Measurements from ENCODE around the gene FIG4. TPM values are rescaled to one million over a fixed set of nuclear protein-coding genes. Genes with fewer than 3 reads are reported as not detected.

The FIG4 gene
- total RNA-seq, 1 experiment from 2014 or later = 23.1 TPM

DNA sequence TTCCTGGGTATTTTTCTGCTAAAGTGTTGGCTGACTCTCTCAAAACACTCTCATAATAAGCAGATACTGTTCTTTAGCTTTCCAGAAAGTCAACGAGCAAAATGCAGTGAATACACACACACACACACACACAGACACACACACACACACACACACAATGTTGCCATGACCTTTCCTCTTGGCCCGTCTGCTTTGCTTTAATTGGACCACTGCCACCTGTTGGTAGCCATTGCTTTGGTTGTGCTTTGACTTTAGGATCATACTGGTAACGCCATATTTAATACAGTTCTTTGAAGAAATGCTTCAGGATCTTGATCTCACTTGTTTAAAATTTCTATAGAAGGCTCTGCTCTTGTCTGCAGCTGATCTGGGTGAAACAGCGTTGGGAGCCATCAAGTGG is 4.4 kb downstream of the FIG4 start:
- Mint-ChIP-seq H3K36me3 (ENCODE audit: insufficient read depth in 1 of 3, low read depth in 3 of 3) (peaks cover 5 to 14% (median 7%) of the 10 kb centered on the region in 3 experiments; a peak in 5 of 7 replicates), H3K4me1 (peaks cover 8 to 10% of the 10 kb centered on the region in 2 experiments), H3K4me3 (no peak overlapping the region), H3K27me3 (ENCODE audit: low read depth) (no peaks in the 10 kb centered on the region), H3K27ac (no peak overlapping the region), H3K9me3 (peaks cover 0 to 3% of the 10 kb centered on the region in 2 experiments; a peak in 2 of 5 replicates)
- DNase-seq = no peak
- Histone ChIP-seq H2AFZ (ENCODE audit: low read length) (no peak overlapping the region), H4K8ac (replicated peaks; ENCODE audit: insufficient read length, low read depth, low read length) (no peak overlapping the region), H3K9ac (ENCODE audit: extremely low read depth, insufficient read length, low read length) (no peak overlapping the region), H3K9me3 (ENCODE audit: control insufficient read depth, low read depth, low read length) (no peaks in the 10 kb centered on the region), H3K56ac (ENCODE audit: insufficient read length, low read depth, low read length) (no peak overlapping the region), H4K5ac (ENCODE audit: insufficient read length, low read depth, low read length) (no peak overlapping the region), H4K91ac (ENCODE audit: insufficient read length, low read depth, low read length) (no peak overlapping the region), H3K79me2 (ENCODE audit: insufficient read depth, low read length) (peaks cover 2% of the 10 kb centered on the region; the same call in 1 of the 2 replicates), H2BK12ac (ENCODE audit: insufficient read length, low read depth, low read length) (no peak overlapping the region), H4K20me1 (ENCODE audit: control insufficient read depth, insufficient read depth, insufficient read length) (no peaks in the 10 kb centered on the region), H2BK20ac (ENCODE audit: low read depth, low read length, poor library complexity, severe bottlenecking) (no peak overlapping the region), H2BK15ac (ENCODE audit: low read depth, low read length) (no peak overlapping the region), H3K4ac (ENCODE audit: low read depth, low read length) (no peak overlapping the region), H2BK5ac (ENCODE audit: insufficient read length, low read length) (no peak overlapping the region), H3K23ac (ENCODE audit: insufficient read length, low read depth, low read length) (no peak overlapping the region), H3K23me2 (ENCODE audit: insufficient read length, low read depth, low read length, poor library complexity, severe bottlenecking) (peaks cover 8% of the 10 kb centered on the region), H3K4me1 (ENCODE audit: insufficient read depth, low read length) (no peaks in the 10 kb centered on the region), H3K79me1 (ENCODE audit: insufficient read depth, low read depth, low read length, poor library complexity, severe bottlenecking) (no peaks in the 10 kb centered on the region), H2BK120ac (ENCODE audit: low read depth, low read length, poor library complexity, severe bottlenecking) (no peak overlapping the region), H3K4me2 (ENCODE audit: insufficient read depth, insufficient read length, low read length) (no peak overlapping the region), H3T11ph (ENCODE audit: low read length) (no peak overlapping the region), H3K27me3 (ENCODE audit: insufficient read depth, low read length) (no peaks in the 10 kb centered on the region), H3K27ac (ENCODE audit: insufficient read length, low read depth, low read length) (no peak overlapping the region), H3K18ac (ENCODE audit: insufficient read length, low read depth, low read length) (no peak overlapping the region), H3K14ac (ENCODE audit: insufficient read depth, low read length) (no peak overlapping the region), H2AK5ac (ENCODE audit: insufficient read length, low read length) (no peak overlapping the region)
- no CpG with 5 or more reads among the region's 4 CpGs for WGBS (ENCODE audit: extremely low coverage, insufficient read length, low lambda C conversion rate)
- TF ChIP-seq, protein P1, sequence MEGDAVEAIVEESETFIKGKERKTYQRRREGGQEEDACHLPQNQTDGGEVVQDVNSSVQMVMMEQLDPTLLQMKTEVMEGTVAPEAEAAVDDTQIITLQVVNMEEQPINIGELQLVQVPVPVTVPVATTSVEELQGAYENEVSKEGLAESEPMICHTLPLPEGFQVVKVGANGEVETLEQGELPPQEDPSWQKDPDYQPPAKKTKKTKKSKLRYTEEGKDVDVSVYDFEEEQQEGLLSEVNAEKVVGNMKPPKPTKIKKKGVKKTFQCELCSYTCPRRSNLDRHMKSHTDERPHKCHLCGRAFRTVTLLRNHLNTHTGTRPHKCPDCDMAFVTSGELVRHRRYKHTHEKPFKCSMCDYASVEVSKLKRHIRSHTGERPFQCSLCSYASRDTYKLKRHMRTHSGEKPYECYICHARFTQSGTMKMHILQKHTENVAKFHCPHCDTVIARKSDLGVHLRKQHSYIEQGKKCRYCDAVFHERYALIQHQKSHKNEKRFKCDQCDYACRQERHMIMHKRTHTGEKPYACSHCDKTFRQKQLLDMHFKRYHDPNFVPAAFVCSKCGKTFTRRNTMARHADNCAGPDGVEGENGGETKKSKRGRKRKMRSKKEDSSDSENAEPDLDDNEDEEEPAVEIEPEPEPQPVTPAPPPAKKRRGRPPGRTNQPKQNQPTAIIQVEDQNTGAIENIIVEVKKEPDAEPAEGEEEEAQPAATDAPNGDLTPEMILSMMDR (conservative IDR thresholded peaks at IDR 0.05) = peak; percentile 54; the same call in 2 of the 3 replicates
